ENCODE measurements around the gene B4GALNT3.

- TF ChIP-seq SUZ12 (IDR thresholded peaks at IDR 0.05; ENCODE audit: extremely low read depth, insufficient read depth, insufficient read length) (no peak), YY1 (IDR thresholded peaks at IDR 0.05; ENCODE audit: insufficient read depth, insufficient read length) (no peak)
Measured at GRCh38 chr12:604956-605355, 145.2 kb downstream of the B4GALNT3 start.

Measured in NT2/D1 (cell line).